Liver (tissue), 9 donors: Measurements from ENCODE around the gene GDF2. TPM values are rescaled to one million over a fixed set of nuclear protein-coding genes. Genes with fewer than 3 reads are reported as not detected.

Experiments used
- DNase-seq: peaks from one replicate; pipeline ENCODE4 v3.0.0-alpha.2; 2017; ENCODE audit warnings: low spot score
- H3K27ac ChIP-seq, 2 donors: one replicate each; pipeline ENCODE4 v1.7.0; 2013; ENCODE audit warnings: inconsistent platforms in 2 of 2, low read length in 2 of 2, control low read depth in 1 of 2, low read depth in 1 of 2, mild to moderate bottlenecking in 1 of 2
- H3K27me3 ChIP-seq, 4 donors: one replicate each; pipeline versions ENCODE4 v1.6.1 to v1.7.0; 2013; ENCODE audit warnings: low read length in 3 of 4, inconsistent platforms in 1 of 4, mild to moderate bottlenecking in 1 of 4, moderate library complexity in 1 of 4; ENCODE audit not compliant: control insufficient read depth in 4 of 4, insufficient read depth in 4 of 4
- H3K36me3 ChIP-seq, 4 donors: one replicate each; pipeline versions ENCODE4 v1.6.1 to v1.7.0; 2013; ENCODE audit warnings: low read length in 3 of 4, mild to moderate bottlenecking in 3 of 4, low read depth in 1 of 4, moderate library complexity in 1 of 4; ENCODE audit not compliant: control insufficient read depth in 4 of 4, insufficient read depth in 3 of 4
- H3K4me1 ChIP-seq, 4 donors: one replicate each; pipeline versions ENCODE4 v1.6.1 to v1.7.0; 2013; ENCODE audit warnings: low read length in 3 of 4, mild to moderate bottlenecking in 3 of 4, moderate library complexity in 1 of 4; ENCODE audit not compliant: control insufficient read depth in 4 of 4, insufficient read depth in 4 of 4
- H3K4me3 ChIP-seq, 3 donors: one replicate each; pipeline versions ENCODE4 v1.6.1 to v1.7.0; 2013; ENCODE audit warnings: low read length in 3 of 3, control low read depth in 1 of 3, low read depth in 1 of 3, mild to moderate bottlenecking in 1 of 3
- H3K9ac ChIP-seq, 2 donors: one replicate each; pipeline ENCODE4 v1.7.0; 2013; ENCODE audit warnings: low read length in 2 of 2, mild to moderate bottlenecking in 2 of 2, moderate library complexity in 2 of 2, control low read depth in 1 of 2, low read depth in 1 of 2
- H3K9me3 ChIP-seq, 4 donors: one replicate each; pipeline versions ENCODE4 v1.6.1 to v1.7.0; 2013; ENCODE audit warnings: low read length in 3 of 4; ENCODE audit not compliant: control insufficient read depth in 4 of 4
- ATF3 ChIP-seq: IDR thresholded peaks from 2 replicates; pipeline ENCODE4 v1.6.1; 2016; ENCODE audit warnings: antibody characterized with exemption
- EGR1 ChIP-seq, 2 donors: IDR thresholded peaks; 2 replicates each; pipeline ENCODE4 v1.6.1; 2016 to 2018; ENCODE audit warnings: antibody characterized with exemption in 2 of 2, low read depth in 2 of 2
- FOXA1 ChIP-seq: IDR thresholded peaks from 2 replicates; pipeline ENCODE4 v1.6.1; 2016; ENCODE audit warnings: antibody characterized with exemption
- FOXA2 ChIP-seq: IDR thresholded peaks from 2 replicates; pipeline ENCODE4 v1.6.1; 2016; ENCODE audit warnings: antibody characterized with exemption
- GABPA ChIP-seq, 2 donors: IDR thresholded peaks in 1 of 2; conservative IDR thresholded peaks in 1 of 2; 2 replicates each; pipeline ENCODE4 v1.6.1; 2016; ENCODE audit warnings: antibody characterized with exemption in 2 of 2, mild to moderate bottlenecking in 1 of 2, moderate library complexity in 1 of 2
- HNF4A ChIP-seq, 2 donors: conservative IDR thresholded peaks; 2 replicates each; pipeline ENCODE4 v1.6.1; 2016; ENCODE audit warnings: antibody characterized with exemption in 2 of 2, mild to moderate bottlenecking in 2 of 2
- HNF4G ChIP-seq: IDR thresholded peaks from 2 replicates; pipeline ENCODE4 v1.6.1; 2016; ENCODE audit warnings: antibody characterized with exemption
- JUND ChIP-seq, 2 donors: IDR thresholded peaks; 2 replicates each; pipeline ENCODE4 v1.6.1; 2016; ENCODE audit warnings: antibody characterized with exemption in 2 of 2
- MAX ChIP-seq: IDR thresholded peaks from 2 replicates; pipeline ENCODE4 v1.6.1; 2016; ENCODE audit warnings: antibody characterized with exemption
- NR2F2 ChIP-seq: IDR thresholded peaks from 2 replicates; pipeline ENCODE4 v1.6.1; 2016; ENCODE audit warnings: antibody characterized with exemption
- RAD21 ChIP-seq, 2 donors: IDR thresholded peaks; 2 replicates each; pipeline ENCODE4 v1.6.1; 2016; ENCODE audit warnings: antibody characterized with exemption in 2 of 2, mild to moderate bottlenecking in 2 of 2
- REST ChIP-seq: IDR thresholded peaks from 2 replicates; pipeline ENCODE4 v1.6.1; 2016; ENCODE audit warnings: antibody characterized with exemption, mild to moderate bottlenecking
- RXRA ChIP-seq, 2 donors: IDR thresholded peaks; 2 replicates each; pipeline ENCODE4 v1.6.1; 2017 to 2018; ENCODE audit warnings: antibody characterized with exemption in 2 of 2, mild to moderate bottlenecking in 1 of 2
- SP1 ChIP-seq: IDR thresholded peaks from 2 replicates; pipeline ENCODE4 v1.6.1; 2018; ENCODE audit warnings: antibody characterized with exemption, mild to moderate bottlenecking
- TAF1 ChIP-seq: conservative IDR thresholded peaks from 2 replicates; pipeline ENCODE4 v1.6.1; 2016; ENCODE audit warnings: antibody characterized with exemption, mild to moderate bottlenecking
- YY1 ChIP-seq: IDR thresholded peaks from 2 replicates; pipeline ENCODE4 v1.6.1; 2016; ENCODE audit warnings: antibody characterized with exemption, mild to moderate bottlenecking
- ZBTB33 ChIP-seq: IDR thresholded peaks from 2 replicates; pipeline ENCODE4 v1.6.1; 2016; ENCODE audit warnings: antibody characterized with exemption
- WGBS: extraction: QIAGEN DNeasy Blood & Tissue Kit; methylation state at CpG from one replicate; pipeline ENCODE4 v1.1.7; 2013; 5-methylcytosine and 5-hydroxymethylcytosine counted together
- polyA plus RNA-seq, 2 donors: library from polyadenylated mRNA; stranded (reverse) in 1 of 2; unstranded in 1 of 2; fragments of 200-250 nt in 1 of 2; fragments of >200 nt in 1 of 2; fragmentation: Nextera tagmentation in 1 of 2; extraction: Ambion mirVana in 1 of 2; gene quantifications; one replicate each; pipeline versions ENCODE4 v1.2.1 to v1.2.3, GENCODE V29; 2013 to 2015
- total RNA-seq, 2 donors: library from RNA; depleted of rRNA; stranded (reverse); fragments of >200 nt; gene quantifications; one replicate each; pipeline ENCODE4 v1.2.3, GENCODE V29; 2014
- donor health status: healthy.
- donor health status: healthy.
- donor health status: healthy.
- donor health status: healthy.
- donor health status: healthy.

GDF2 gene
- total and polyA plus RNA-seq, 4 donors: 5.6 to 26.9 (median 14.5) TPM

DNA sequence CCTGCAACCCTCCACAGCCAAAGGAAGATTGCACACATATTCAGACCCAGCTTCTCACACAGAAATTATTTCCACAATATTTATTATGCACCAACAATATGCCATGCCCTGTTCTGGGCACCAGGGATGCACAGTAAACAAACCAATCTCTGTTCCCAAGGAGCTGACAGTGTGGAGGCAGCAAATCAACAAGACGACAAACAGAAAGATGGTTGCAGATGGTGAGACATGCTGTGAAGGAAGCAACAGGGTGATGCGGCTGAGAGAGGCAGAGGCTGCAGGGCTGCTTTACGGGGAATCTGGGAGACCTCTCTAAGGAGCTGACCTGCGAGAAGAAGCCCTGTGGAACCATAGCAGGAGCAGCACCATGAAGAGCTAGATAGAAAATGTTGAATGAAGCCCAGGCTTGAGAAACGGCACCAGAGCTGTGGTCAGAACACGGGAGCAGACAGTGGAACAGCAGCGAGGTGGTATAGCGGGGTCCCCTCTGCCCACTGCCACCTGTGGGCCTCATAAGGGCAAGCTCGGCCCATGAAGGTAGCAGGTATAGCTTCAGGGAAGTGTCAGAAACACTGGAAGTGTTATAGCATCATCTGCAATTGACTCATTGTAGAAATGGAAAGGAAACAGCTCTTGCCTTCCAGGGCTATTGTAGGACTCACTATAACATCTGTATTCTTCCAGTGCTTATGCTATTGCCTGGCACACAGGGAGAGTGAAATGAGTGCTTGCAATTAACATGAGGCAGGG is 43.4 kb downstream of the GDF2 start:
- no peak for DNase-seq
- H3K27ac ChIP-seq: no peak overlapping the region
- H3K9ac ChIP-seq: no peak overlapping the region
- H3K27me3 ChIP-seq: no peaks in the 10 kb centered on the region
- no peaks in the 10 kb centered on the region for H3K9me3 ChIP-seq
- no peaks in the 10 kb centered on the region for H3K4me1 ChIP-seq
- no peak overlapping the region for H3K4me3 ChIP-seq
- no peaks in the 10 kb centered on the region for H3K36me3 ChIP-seq
- TF ChIP-seq EGR1 (IDR thresholded peaks at IDR 0.05; ENCODE audit: low read depth in 2 of 2) (no peak), YY1 (no peak), RAD21 (IDR thresholded peaks at IDR 0.05) (no peak), HNF4A (conservative IDR thresholded peaks at IDR 0.05) (no peak), RXRA (IDR thresholded peaks at IDR 0.05) (no peak), MAX (no peak), HNF4G (no peak), FOXA2 (no peak), FOXA1 (no peak), JUND (IDR thresholded peaks at IDR 0.05) (no peak), SP1 (no peak), GABPA (IDR thresholded peaks at IDR 0.05 in 1 of 2, conservative IDR thresholded peaks at IDR 0.05 in 1 of 2) (no peak), REST (no peak), ZBTB33 (no peak), NR2F2 (no peak), TAF1 (no peak)
- 93% methylated on average over 9 of the region's 9 CpGs for whole genome bisulfite sequencing

GRCh38 chr10:47366181-47366631 is 44.0 kb downstream of the GDF2 start:
- 85% methylated on average over 5 of the region's 5 CpGs for WGBS
- TF ChIP-seq RXRA (IDR thresholded peaks at IDR 0.05) (no peak), FOXA1 (no peak), REST (no peak), TAF1 (no peak), FOXA2 (no peak), MAX (no peak), YY1 (no peak), ATF3 (no peak), NR2F2 (no peak), SP1 (no peak)
- H3K9me3 ChIP-seq: no peaks in the 10 kb centered on the region
- no peaks in the 10 kb centered on the region for H3K4me1 ChIP-seq
- no peak overlapping the region for H3K9ac ChIP-seq
- no peak for DNase-seq
- H3K27ac ChIP-seq: no peak overlapping the region
- H3K27me3 ChIP-seq: no peaks in the 10 kb centered on the region
- H3K36me3 ChIP-seq: no peaks in the 10 kb centered on the region
- H3K4me3 ChIP-seq: no peak overlapping the region
